Large intestine (tissue), 3 donors: ENCODE results near the gene C19orf53. TPM values are rescaled to one million over a fixed set of nuclear protein-coding genes. Genes with fewer than 3 reads are reported as not detected.

Source experiments
- DNase-seq, 2 donors: peaks; one replicate each; pipeline versions ENCODE4 v3.0.0 to v3.0.0-alpha.2; 2013
- H3K27ac ChIP-seq: one replicate; pipeline ENCODE4 v1.5.1; 2013; ENCODE audit warnings: low read length
- H3K27me3 ChIP-seq: 2 replicates; pipeline ENCODE4 v1.6.1; 2013; ENCODE audit warnings: low read length; ENCODE audit not compliant: control insufficient read depth, insufficient read depth
- H3K36me3 ChIP-seq: 2 replicates; pipeline ENCODE4 v1.6.1; 2013; ENCODE audit warnings: low read length; ENCODE audit not compliant: control insufficient read depth, insufficient read depth
- H3K4me1 ChIP-seq: one replicate; pipeline ENCODE4 v1.6.1; 2013; ENCODE audit warnings: low read length; ENCODE audit not compliant: control insufficient read depth, insufficient read depth
- H3K4me3 ChIP-seq: one replicate; pipeline ENCODE4 v1.5.1; 2013; ENCODE audit warnings: low read length
- H3K9me3 ChIP-seq: one replicate; pipeline ENCODE4 v1.6.1; 2013; ENCODE audit warnings: mild to moderate bottlenecking, low read depth, low read length, moderate library complexity; ENCODE audit not compliant: control insufficient read depth
- WGBS: methylation state at CpG from one replicate; pipeline ENCODE4 v1.1.5; 2013; ENCODE audit warnings: low lambda C conversion rate; ENCODE audit not compliant: insufficient coverage; 5-methylcytosine and 5-hydroxymethylcytosine counted together
- polyA plus RNA-seq: library from polyadenylated mRNA; unstranded; fragments of 120-200 nt; gene quantifications from one replicate; pipeline ENCODE4 v1.2.1, GENCODE V29; 2013

Gene C19orf53
- polyA plus RNA-seq, 1 donor: 101 TPM

GRCh38 chr19:13823901-13824300 is 49.6 kb downstream of the C19orf53 start:
- Histone ChIP-seq H3K27ac (no peak overlapping the region), H3K9me3 (no peaks in the 10 kb centered on the region), H3K27me3 (no peaks in the 10 kb centered on the region), H3K4me3 (no peak overlapping the region), H3K36me3 (peaks cover 13% of the 10 kb centered on the region), H3K4me1 (peaks cover 3% of the 10 kb centered on the region)
- WGBS: no CpG with 5 or more reads among the region's 2 CpGs
- DNase-seq: no peak

GRCh38 chr19:13824703-13825102 is 50.4 kb downstream of the C19orf53 start:
- Histone ChIP-seq H3K4me1 (peaks cover 3% of the 10 kb centered on the region), H3K36me3 (peaks cover 13% of the 10 kb centered on the region), H3K4me3 (no peak overlapping the region), H3K27me3 (no peaks in the 10 kb centered on the region), H3K9me3 (no peaks in the 10 kb centered on the region), H3K27ac (no peak overlapping the region)
- DNase-seq: no peak

DNA sequence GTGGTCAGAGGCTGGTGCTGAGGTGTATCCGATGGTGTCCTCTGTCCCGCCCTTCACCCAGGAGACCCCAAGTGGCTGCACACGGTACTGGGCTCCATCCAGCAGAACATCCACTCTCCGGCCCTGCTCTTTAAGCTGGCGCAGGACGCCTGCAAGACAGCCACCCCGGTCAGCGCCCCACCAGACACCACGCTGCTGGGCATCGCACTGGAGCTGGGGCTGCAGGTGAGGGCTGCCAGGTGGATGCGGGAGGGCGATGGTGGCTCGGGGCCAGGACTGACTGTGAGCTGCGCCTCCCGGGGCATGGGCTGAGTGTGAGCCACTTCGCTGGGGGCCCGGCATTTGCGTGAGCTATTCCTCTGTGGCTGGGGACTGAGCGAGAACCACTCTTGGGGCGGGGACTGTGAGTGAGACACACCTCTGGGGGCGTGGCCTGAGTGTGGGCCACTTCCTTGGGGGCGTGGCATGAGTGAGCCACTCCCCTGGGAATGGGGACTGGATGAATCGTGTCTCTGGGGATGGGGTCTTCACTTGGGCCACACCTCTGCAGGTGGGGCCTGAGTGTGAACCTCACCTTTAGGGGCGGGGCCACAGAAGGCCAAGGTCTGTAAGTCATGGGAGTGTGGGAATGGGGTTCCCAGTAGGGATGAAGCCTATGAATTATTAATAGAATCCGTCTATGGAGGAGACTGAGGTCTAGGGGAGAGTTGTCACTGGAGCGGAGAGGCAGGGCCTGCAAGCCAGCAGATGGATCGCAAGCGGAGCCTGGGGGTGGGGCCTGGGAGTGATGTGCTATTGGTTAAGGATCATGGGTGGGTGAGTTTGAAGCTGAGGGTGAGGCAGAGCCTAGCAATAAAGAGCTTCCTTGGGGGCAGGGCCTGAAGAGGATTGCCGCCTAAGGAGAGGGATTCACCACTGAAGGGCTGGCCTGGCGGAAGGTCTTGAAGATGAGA is 51.5 kb downstream of the C19orf53 start:
- no peaks in the 10 kb centered on the region for H3K9me3 ChIP-seq
- H3K36me3 ChIP-seq: peaks cover 19% of the 10 kb centered on the region

DNA sequence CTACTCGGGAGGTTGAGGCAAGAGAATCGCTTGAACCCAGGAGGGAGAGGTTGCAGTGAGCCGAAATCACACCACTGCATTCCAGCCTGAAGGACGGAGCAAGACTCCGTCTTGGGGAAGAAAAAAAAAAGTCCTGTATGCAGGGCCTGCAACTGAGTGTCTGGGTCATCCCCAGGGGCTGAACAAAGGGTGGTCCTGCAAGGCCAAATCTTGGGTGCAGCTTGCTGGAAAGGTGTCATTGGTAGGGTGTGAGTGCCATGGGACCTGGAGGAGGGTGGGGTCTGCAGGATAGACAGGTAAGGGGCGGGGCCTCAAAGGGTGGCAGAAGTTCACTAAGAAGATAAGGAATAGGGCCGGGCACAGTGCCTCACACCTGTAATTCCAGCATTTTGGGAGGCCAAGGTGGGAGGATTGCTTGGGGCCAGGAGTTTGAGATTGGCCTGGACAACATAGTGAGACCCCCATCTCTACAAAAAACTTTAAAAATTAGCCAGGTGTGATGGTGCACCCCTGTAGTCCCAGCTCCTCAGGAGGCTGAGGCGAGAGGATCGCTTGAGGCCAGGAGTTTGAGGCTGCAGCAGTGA is 52.5 kb downstream of the C19orf53 start:
- peaks cover 21% of the 10 kb centered on the region for H3K36me3 ChIP-seq
- no peak for DNase-seq
- 20% methylated on average over 1 of the region's 9 CpGs for WGBS

More for the DNA sequence above, 51.5 kb downstream of the C19orf53 start:
- Histone ChIP-seq H3K27ac (no peak overlapping the region), H3K4me3 (no peak overlapping the region), H3K4me1 (peaks cover 3% of the 10 kb centered on the region), H3K27me3 (no peaks in the 10 kb centered on the region)
- WGBS: no CpG with 5 or more reads among the region's 30 CpGs
- peak in 1 of 2 donors; percentile 46 for DNase-seq

GRCh38 chr19:13827656-13828055 is 53.4 kb downstream of the C19orf53 start:
- H3K4me1 ChIP-seq: peaks cover 3% of the 10 kb centered on the region
- no peak overlapping the region for H3K27ac ChIP-seq
- no peaks in the 10 kb centered on the region for H3K27me3 ChIP-seq
- no CpG with 5 or more reads among the region's 4 CpGs for WGBS
- peak in 1 of 2 donors; percentile 21 for DNase-seq
- H3K36me3 ChIP-seq: peaks cover 21% of the 10 kb centered on the region
- H3K9me3 ChIP-seq: no peaks in the 10 kb centered on the region
- H3K4me3 ChIP-seq: no peak overlapping the region

More for the DNA sequence above, 52.5 kb downstream of the C19orf53 start:
- peaks cover 3% of the 10 kb centered on the region for H3K4me1 ChIP-seq
- no peak overlapping the region for H3K4me3 ChIP-seq
- H3K9me3 ChIP-seq: no peaks in the 10 kb centered on the region
- no peak overlapping the region for H3K27ac ChIP-seq
- no peaks in the 10 kb centered on the region for H3K27me3 ChIP-seq

Other genes with a start within 250 kb of the C19orf53 start
- 43.7 TPM for gene MRI1, start 9.9 kb upstream of the C19orf53 start, polyA plus RNA-seq
- 3.7 TPM for gene ZSWIM4, start 21.0 kb downstream of the C19orf53 start, polyA plus RNA-seq
- 2.3 TPM for gene NANOS3, start 102.7 kb downstream of the C19orf53 start, polyA plus RNA-seq
- gene BRME1, start 131.7 kb downstream of the C19orf53 start, polyA plus RNA-seq: 4.7 TPM
- 42.2 TPM for gene CC2D1A, start 131.7 kb downstream of the C19orf53 start, polyA plus RNA-seq
- 1.6 TPM for gene PODNL1, start 164.0 kb downstream of the C19orf53 start, polyA plus RNA-seq
- gene DCAF15, start 178.1 kb downstream of the C19orf53 start, polyA plus RNA-seq: 26.8 TPM
- 17.1 TPM for gene RFX1, start 231.9 kb downstream of the C19orf53 start, polyA plus RNA-seq